Measurements from ENCODE around the gene TSEN2. TPM values are rescaled to one million over a fixed set of nuclear protein-coding genes. Genes with fewer than 3 reads are reported as not detected.

Gene TSEN2
- total RNA-seq, 1 experiment from 2014 or later: 22.0 TPM

DNA sequence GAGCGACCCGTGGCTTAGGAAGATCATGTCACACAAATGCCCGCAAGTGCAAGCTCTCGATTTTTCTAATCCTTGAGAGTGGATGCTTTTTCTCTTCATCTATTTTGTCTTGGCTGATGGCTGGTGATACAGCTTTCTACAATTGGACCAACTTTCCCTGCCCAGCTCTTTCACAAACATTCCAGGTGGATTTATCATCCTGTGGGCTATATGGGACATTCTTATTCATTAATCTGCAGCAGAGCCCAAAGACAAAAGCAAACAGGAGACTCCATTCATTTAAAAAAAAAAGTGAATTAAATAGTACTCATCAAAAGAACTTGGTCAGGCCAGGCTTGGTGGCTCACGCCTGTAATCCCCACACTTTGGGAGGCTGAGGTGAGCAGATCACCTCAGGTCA lies 14.2 kb upstream of the TSEN2 start:
- ATAC-seq (no peak), DNase-seq (ENCODE audit: low read depth, low spot score) (no peak)
- Histone ChIP-seq H3K9me3 (ENCODE audit: control insufficient read depth, insufficient read depth, low read depth, low read length) (no peaks in the 10 kb centered on the region), H3K27ac (ENCODE audit: low read length) (peak overlapping the region; percentile 62), H3K4me3 (ENCODE audit: low read depth in 2 of 2, low read length in 2 of 2) (no peak overlapping the region), H3K4me1 (ENCODE audit: control insufficient read depth, insufficient read depth, low read length) (peaks cover 11% of the 10 kb centered on the region), H3K36me3 (ENCODE audit: control insufficient read depth, insufficient read depth, low read length) (no peaks in the 10 kb centered on the region), H3K27me3 (ENCODE audit: control insufficient read depth, insufficient read depth, low read length) (no peaks in the 10 kb centered on the region)
- intact Hi-C loops (cut with micrococcal nuclease; ENCODE audit: unreplicated experiment) (loop anchor here (10.0 kb wide), 2 partner anchors 65 to 175 kb away; no protein-coding TSS in a partner anchor), in situ Hi-C loops (cut with HindIII; ENCODE audit: low pct_unique_long_range_greater_than_20kb, low sequenced_read_pairs) (no loop called here)
- POLR2A ChIA-PET: interaction anchor here (0.6 kb wide), 2 partner anchors 159 to 1466 kb away, joined by 3 read pairs; no protein-coding TSS in a partner anchor
- CTCF ChIA-PET: no interaction called here
- no TSS peak for BruUV-seq (replicated peaks)
- no peak for TF ChIP-seq POLR2AphosphoS5 (IDR thresholded peaks at IDR 0.05; ENCODE audit: low read depth, low read length)
- no peak for TF ChIP-seq SIN3A (IDR thresholded peaks at IDR 0.05; ENCODE audit: borderline replicate concordance, insufficient read depth, low read depth, low read length)
- TF ChIP-seq CTCF (IDR thresholded peaks at IDR 0.05): no peak
- no peak for TF ChIP-seq TCF7L2 (IDR thresholded peaks at IDR 0.05; ENCODE audit: low read depth, low read length)
- TF ChIP-seq, protein P1, sequence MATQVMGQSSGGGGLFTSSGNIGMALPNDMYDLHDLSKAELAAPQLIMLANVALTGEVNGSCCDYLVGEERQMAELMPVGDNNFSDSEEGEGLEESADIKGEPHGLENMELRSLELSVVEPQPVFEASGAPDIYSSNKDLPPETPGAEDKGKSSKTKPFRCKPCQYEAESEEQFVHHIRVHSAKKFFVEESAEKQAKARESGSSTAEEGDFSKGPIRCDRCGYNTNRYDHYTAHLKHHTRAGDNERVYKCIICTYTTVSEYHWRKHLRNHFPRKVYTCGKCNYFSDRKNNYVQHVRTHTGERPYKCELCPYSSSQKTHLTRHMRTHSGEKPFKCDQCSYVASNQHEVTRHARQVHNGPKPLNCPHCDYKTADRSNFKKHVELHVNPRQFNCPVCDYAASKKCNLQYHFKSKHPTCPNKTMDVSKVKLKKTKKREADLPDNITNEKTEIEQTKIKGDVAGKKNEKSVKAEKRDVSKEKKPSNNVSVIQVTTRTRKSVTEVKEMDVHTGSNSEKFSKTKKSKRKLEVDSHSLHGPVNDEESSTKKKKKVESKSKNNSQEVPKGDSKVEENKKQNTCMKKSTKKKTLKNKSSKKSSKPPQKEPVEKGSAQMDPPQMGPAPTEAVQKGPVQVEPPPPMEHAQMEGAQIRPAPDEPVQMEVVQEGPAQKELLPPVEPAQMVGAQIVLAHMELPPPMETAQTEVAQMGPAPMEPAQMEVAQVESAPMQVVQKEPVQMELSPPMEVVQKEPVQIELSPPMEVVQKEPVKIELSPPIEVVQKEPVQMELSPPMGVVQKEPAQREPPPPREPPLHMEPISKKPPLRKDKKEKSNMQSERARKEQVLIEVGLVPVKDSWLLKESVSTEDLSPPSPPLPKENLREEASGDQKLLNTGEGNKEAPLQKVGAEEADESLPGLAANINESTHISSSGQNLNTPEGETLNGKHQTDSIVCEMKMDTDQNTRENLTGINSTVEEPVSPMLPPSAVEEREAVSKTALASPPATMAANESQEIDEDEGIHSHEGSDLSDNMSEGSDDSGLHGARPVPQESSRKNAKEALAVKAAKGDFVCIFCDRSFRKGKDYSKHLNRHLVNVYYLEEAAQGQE (IDR thresholded peaks at IDR 0.05; ENCODE audit: insufficient read depth in 1 of 2, low read depth in 2 of 2, low read length in 1 of 2): no peak

- in situ Hi-C loops (cut with HindIII; ENCODE audit: low pct_unique_long_range_greater_than_20kb, low sequenced_read_pairs): no loop called here
- no TSS peak for BruUV-seq (replicated peaks)
- ChIA-PET POLR2A (interaction anchor here (0.6 kb wide), 1 partner anchor 42 kb away, joined by 3 read pairs; no protein-coding TSS in a partner anchor), CTCF (no interaction called here)
- intact Hi-C loops (cut with micrococcal nuclease; ENCODE audit: unreplicated experiment): loop anchor here (10.0 kb wide), 2 partner anchors 66 to 176 kb away; no protein-coding TSS in a partner anchor
- H3K4me3 ChIP-seq (ENCODE audit: low read depth in 2 of 2, low read length in 2 of 2): no peak overlapping the region
- DNase-seq (ENCODE audit: low read depth, low spot score): no peak
- no peaks in the 10 kb centered on the region for H3K9me3 ChIP-seq (ENCODE audit: control insufficient read depth, insufficient read depth, low read depth, low read length)
- no peaks in the 10 kb centered on the region for H3K36me3 ChIP-seq (ENCODE audit: control insufficient read depth, insufficient read depth, low read length)
- H3K27me3 ChIP-seq (ENCODE audit: control insufficient read depth, insufficient read depth, low read length): no peaks in the 10 kb centered on the region
- peak overlapping the region; percentile 84 for H3K27ac ChIP-seq (ENCODE audit: low read length)
- peaks cover 11% of the 10 kb centered on the region for H3K4me1 ChIP-seq (ENCODE audit: control insufficient read depth, insufficient read depth, low read length)
- TF ChIP-seq CTCF (IDR thresholded peaks at IDR 0.05) (no peak), TCF7L2 (IDR thresholded peaks at IDR 0.05; ENCODE audit: low read depth, low read length) (no peak), POLR2AphosphoS5 (IDR thresholded peaks at IDR 0.05; ENCODE audit: low read depth, low read length) (no peak), SIN3A (IDR thresholded peaks at IDR 0.05; ENCODE audit: borderline replicate concordance, insufficient read depth, low read depth, low read length) (no peak)
- TF ChIP-seq, protein P1 (IDR thresholded peaks at IDR 0.05; ENCODE audit: insufficient read depth in 1 of 2, low read depth in 2 of 2, low read length in 1 of 2): no peak
- no peak for ATAC-seq
Observed at GRCh38 chr3:12470680-12471079, 13.6 kb upstream of the TSEN2 start.
